ENCODE data around the gene NEU2.

GRCh38 chr2:233063269-233063975, 30.9 kb downstream of the NEU2 start:
- TF ChIP-seq, protein P1, sequence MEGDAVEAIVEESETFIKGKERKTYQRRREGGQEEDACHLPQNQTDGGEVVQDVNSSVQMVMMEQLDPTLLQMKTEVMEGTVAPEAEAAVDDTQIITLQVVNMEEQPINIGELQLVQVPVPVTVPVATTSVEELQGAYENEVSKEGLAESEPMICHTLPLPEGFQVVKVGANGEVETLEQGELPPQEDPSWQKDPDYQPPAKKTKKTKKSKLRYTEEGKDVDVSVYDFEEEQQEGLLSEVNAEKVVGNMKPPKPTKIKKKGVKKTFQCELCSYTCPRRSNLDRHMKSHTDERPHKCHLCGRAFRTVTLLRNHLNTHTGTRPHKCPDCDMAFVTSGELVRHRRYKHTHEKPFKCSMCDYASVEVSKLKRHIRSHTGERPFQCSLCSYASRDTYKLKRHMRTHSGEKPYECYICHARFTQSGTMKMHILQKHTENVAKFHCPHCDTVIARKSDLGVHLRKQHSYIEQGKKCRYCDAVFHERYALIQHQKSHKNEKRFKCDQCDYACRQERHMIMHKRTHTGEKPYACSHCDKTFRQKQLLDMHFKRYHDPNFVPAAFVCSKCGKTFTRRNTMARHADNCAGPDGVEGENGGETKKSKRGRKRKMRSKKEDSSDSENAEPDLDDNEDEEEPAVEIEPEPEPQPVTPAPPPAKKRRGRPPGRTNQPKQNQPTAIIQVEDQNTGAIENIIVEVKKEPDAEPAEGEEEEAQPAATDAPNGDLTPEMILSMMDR (conservative IDR thresholded peaks at IDR 0.05; ENCODE audit: low read depth, low read length), result no peak
- no peak for TF ChIP-seq EZH2 (IDR thresholded peaks at IDR 0.05; ENCODE audit: borderline replicate concordance, low read depth, low read length, poor library complexity, severe bottlenecking)
